ENCODE results near the gene ABHD17C.

ABHD17C gene

DNA sequence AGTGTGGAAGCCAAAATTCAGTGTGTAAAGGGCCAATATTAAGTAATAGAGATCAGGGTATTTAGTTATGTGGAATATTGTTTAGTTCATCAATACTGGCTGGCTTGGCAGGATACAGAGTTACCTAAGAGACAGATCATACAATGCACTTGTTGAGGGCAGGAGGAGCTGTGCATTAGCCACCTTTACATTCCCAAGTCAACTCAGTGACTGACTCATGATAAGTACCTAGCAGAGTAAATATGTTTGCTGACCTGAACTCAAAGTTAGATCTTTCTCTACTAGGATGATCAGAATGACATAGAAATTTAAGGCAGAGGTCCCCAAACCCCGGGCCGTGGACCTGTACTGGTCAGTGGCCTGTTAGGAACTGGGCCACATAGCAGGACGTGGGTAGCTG lies 3.5 kb upstream of the ABHD17C start:
- DNase-seq = no peak

DNA sequence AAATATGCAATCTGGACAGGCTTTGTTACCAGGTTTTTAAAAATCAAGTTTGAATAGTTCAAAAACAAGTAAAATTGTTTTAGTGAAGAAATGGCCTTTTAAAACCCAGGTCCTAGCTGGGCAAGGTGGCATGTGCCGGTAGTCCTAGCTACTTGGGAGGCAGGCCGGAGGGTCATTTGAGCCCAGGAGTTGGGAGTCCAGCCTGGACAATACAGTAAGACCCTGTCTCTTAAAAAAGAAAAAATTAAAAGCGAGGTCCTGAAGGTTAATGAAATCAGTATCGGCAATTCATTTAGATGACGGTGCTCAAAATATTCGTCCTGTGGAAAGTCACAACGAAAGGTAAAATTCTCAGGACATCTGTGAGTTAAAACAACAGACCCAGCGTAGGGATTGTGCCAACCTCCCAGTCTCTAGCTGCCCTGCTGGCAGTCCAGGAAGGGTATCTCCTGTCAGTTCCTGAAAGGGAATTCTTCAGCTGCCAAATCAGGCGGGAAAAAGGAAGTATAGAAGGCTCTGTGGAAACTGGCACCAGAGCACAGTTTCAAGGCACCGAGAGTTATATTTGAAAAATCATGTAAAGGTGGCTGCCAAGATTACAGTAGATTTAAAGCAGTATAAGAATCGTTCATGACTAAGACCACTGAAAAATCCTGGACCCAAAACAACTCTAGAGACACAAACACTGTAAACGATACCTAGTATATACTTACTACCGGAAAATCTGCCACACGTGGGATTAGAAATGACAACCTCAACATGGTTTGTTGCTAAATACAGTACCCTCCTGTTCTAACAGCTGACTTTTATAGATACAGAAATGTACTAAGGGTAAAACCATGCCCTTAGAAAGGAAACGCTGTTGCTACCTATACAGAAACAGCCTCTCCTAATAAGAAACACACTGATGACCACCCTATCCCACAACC lies 1.2 kb upstream of the ABHD17C start:
- no peak for DNase-seq

DNA sequence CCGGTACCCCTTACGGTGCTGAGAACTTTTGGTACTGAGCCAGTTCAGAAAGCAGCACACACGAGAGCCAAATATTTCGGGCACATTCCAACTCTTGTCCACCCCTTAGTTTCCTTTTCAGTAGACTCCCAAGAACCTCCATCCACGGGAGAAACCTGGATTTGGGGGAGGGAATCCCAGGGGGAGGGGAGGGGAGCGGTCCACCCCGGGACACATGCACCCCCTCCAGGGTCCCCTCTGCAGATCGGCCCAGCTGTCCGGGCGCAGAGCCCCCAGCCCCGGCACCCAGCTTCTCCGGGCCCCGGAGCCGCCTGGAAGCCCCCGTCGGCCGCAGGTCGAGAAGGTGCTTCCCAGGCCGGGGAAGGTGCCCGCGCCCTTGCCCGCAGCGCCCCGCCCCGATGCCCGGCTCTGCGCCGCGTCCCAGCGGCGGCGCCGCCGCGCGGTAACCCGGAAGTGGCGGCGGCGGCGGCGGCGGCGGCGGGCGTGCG lies 455 bp upstream of the ABHD17C start:
- DNase-seq = no peak

DNA sequence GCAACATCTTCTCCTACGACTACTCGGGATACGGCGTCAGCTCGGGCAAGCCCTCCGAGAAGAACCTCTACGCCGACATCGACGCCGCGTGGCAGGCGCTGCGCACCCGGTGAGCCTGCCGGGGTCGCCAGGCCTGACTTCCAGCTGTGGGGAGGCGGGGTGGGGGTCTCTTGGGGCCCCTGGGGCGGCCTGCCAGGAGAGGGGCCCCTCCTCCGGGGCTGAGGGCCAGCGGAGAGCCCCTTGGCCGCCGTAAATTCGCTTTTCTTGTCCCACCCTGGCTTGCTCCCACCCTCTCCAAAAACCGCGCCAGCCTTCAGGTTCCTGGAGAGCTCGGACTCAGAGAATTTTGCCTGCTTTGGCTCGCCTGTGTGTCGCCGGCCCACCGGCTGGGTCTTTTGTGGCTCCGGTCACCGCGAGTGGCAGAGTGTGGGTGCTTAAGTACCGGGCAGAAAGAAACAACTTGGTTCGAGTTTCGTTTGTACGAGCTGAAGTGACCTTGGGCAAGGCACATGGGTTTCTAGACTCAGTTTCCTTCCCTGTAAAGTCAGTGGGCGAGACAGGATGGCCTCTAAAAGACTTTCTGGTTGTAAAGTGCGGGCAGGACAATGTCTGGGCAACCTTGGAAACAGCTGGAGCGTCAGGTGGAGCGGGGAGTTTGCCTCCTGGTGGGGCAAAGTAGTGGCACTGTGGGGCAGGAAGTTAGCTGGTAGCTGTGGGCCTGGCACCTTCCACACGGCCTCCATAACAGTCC lies 976 bp downstream of the ABHD17C start:
- DNase-seq = no peak

DNA sequence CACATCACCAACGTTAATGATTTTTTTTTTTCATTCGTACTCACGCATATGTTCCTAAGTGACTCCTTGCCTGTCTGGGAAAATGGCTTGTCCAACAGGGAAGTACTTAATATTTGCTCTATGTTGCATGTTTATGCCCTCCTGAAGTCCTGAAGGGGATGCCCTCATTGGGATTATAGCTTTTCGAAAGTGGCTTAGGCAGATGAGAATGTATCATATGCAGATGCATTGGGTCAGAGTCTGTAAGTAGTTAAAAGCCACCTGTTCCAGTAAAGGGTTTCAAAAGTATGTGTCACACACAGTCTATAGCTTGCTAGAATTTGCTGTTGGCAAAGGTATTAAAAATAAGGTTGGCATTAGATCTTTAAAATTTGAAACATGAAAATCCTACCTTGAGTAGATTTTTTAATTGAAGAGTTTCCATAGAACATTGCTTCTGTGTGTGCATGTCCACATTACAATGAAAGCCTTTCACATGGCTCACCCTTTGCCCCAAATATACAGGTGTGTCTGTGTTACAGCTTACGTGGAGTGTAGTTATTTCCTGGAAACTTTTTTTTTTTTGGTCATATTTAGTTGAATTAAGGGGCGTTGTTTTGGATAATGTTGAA lies 2.1 kb downstream of the ABHD17C start:
- DNase-seq = no peak

DNA sequence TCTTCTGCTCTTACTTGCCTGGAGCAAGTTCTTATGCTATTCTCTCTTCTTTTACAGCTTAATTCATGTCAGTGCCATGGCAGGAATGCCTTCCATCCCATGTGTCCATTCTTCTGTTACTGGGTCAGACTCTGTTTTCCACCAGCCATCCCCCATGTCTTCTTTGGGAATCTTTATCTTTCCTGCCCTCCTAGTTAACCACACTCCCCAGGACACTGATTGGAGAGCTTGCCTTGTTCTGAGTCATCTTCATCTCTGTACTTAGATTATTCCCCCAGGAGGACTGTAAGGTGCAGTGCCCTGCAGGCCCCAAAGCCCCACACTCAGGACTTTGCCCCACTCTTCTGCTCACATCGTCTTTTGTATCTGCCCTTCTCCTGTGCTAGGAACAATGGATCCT lies 3.6 kb downstream of the ABHD17C start:
- no peak for DNase-seq

DNA sequence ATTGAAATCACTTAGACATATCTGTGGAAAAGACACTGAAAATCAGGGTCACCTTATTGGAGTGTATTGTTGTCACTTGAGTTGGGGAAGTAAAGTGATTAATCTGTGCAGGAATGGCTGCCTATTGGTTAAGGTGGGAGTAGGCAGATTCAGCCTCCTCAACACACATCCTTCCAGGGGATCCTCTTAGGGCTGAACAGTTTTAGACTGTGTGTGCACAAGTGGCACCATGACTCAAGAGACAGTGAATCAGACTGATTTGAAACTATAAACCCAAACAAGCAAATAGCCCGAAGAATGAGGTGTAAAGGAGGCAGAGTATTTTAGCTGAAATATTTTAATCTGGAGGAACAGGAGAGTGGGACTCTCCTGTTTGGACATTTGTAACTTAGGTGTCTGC lies 4.9 kb downstream of the ABHD17C start:
- no peak for DNase-seq

DNA sequence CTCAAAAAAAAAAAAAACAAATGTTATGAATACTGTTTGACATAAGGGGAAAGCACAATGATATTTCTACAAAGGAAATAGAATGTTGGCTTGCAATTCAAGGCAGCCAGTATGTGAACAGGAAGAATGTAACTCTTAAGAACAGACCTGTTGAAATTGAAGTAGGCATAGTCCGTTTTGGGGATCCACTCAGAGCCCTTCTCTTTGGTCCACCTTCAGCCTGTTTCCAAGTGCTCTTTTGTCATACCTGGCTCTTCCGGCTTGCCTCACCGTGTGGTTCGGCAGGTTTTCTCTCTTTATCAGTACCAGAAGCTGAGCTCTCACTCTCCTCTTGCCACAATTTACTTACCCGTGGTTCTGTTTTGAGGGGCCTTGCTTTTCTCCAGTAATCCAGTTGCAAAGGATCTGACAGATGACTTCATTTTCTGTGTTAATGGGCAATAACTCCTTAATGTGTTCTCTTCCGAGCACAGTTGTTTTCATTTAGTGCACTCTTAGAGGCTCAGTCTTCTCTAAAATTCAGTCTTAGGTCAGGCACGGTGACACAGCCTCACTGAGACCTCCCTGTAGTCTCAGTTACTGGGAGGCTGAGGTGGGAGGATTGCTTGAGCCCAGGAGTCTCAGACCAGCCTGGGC lies 6.7 kb downstream of the ABHD17C start:
- DNase-seq = no peak

DNA sequence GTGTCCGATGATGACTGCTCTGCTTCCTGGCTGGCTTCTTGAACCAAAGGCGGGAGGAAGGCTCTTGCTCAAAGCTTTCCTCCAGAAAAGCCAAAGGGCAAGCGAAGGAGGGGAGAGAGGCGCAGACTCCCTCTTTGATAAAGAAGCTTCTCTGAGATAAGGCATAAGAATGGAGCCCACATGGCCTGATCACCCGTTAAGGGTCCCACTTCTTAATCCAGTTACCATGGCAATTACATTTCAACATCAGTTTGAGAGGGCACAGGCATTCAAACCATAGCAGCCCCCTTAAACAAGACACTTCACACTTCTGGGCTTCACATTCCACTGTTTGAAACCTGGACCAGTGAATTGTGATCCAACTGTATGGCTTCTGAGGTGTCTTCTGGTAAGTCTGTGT lies 8.0 kb downstream of the ABHD17C start:
- DNase-seq = no peak

DNA sequence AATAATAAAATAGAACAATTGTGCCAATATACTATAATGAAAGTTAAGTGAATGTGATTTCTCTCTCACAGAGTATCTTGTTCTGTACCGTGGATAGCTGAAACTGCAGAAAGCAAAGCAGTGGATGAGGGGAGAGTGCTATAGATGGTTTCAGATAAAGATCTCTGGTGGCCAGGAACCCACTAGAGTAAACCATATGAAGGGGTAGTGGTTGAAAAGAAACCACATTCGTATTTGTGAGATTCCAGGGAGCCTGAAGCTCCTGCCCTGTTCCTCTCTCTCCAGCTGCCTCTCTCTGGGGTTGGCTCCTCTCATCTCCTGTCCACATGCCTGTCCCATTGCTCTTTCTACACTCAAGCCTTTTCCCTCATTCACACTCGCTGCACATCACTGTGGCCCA lies 8.9 kb downstream of the ABHD17C start:
- no peak for DNase-seq

DNA sequence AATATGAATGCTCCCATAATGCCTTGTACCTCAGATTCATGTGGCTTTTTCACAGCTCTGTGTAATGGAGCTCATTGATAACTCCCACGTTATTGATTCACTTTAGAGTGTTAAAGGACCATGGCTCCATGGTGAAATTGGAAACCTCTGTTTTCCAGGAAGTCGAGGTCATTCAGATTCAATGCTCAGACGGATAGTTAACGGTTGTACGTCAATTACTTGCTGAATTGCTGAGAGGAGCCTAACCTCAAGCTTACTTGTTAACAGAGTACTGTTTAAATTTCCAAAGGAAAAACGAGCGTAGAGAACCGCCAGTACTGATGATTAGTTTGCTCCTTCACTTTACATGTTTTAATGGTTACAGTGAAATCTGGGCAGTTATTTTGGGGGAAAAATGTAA lies 11.1 kb downstream of the ABHD17C start:
- DNase-seq = no peak

DNA sequence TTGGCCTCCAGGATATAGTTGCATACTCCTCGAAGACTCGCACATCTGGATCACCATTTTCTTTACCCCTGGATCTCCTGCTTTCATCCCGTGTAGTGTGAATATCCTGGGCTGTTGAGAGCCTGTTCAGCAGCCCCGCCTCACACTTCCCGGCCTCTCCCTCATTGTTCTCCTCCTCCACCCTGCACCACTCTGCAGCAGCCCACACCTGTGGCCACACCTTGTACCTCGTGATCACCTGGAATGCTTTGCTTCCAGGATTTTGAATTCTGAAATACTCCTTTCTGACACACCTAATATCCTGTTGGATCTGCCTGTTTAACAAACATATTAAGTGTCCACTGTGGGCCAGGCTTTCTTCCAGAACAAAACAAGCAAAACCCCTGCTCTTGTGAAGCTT lies 14.4 kb downstream of the ABHD17C start:
- peak; percentile 77 for DNase-seq

DNA sequence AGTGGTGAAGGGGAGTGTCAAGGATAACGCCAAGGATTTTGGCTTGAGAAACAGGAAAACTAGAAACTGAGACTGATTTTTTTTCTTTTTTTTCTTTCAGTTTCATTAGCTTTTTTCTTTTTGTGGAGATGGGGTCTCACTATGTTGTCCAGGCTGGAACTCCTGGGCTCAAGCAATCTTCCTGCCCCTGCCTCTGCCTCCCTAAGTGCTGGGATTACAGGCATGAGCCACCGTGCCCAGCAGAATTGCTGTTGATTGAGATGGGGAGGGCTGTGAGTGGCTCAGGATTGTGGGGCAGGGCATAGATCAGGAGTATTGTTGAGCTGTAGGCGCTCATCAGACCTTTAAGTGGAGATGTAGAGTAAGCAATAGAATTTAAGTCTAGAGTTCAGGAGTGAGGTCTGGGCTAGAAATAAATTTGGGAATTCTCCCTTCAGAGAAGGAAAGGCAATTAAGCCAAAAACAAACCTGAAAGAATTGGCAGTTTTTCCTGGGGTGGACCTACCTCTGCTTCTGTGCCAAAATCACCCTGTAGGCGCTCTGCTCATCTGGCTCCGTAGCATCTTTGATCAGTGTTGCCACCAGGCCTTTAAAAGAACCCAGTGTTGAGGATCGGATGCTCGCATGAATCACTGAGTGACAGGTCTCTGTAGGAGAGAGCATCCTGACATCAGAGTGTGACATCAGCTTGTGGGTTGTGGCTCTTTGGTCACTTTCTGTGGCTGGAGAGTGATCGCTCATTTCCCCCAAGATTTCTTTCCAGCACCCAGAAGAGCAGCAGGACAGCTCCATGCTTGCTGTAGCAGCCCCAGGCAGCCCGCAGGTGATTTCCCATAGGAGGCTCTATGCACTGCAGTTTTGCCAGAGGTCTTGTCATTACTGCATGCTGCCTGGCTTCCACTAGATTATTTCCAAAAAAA lies 15.8 kb downstream of the ABHD17C start:
- DNase-seq = no peak

DNA sequence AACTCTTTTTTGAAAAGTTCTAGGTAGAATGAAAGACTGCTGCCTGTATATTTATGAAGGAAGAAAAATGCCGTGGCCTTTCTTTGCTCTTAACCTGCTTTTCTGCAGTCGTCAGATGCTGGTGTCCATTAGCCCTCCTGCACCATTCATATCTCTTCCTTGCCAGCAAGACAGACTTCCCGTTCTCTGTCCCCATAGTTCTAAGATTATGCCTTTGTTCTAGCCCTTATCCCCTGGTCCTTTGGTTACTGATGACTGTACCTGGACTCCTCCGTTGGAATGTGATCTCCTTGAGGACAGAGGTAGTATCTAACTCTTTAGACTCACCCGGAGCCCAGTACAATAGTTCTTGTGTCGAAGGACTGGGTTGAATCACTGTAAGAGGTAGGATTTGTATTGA lies 16.8 kb downstream of the ABHD17C start:
- no peak for DNase-seq

DNA sequence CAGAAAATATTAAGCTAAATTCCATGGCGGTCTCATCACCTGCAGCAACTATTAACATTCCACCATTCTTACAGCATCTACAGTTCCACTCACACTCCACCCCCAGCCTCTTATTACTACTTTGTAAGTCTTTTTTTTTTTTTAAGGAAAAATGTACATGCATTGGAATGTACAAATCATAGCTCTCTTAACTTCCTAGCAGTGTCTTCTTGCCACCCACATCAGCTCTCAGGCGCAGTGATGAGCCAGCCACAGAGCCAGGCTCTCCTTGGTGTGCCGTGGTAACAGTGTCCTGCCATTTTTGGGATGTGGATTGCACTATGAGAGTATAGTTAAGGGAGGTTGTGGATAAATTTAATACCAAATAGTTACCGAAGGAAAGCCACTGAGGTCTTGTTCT lies 17.8 kb downstream of the ABHD17C start:
- no peak for DNase-seq

DNA sequence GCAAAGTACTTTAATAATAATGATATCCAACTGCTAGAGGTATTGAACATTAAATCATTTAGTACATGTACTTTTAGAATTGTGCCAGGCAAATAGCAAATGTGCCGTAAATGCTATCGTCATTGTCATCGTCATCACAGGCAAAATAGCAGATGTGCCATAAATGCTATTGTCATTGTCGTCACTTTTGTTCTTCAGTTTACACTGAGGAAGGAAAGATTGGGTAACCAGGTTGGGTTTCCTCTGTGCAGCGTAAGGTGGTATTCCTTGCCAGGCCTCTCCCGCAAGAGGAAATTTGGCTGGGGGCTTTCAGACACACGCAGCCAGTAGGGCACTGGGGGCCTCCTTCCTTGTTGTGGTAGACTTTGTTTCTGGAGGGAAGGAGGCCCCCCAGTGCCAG lies 26.4 kb downstream of the ABHD17C start:
- DNase-seq = no peak

DNA sequence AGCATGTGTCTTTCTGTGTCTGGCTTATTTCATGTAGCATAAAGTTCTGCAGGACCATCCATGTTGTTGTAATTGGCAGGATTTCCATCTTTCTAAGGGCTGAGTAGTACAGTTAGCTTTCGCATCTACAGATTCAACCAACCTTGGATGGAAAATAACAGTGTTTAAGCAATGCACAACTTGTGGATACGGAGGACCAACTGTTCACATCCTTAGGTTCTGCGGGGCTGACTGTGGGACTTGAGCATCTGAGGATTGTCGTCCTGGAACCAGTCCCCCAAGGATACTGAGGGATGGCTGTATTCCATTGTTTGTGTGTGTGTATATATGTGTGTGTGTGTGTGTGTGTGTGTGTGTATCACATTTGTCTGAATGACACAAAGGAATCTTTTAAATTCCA lies 27.7 kb downstream of the ABHD17C start:
- DNase-seq = no peak

DNA sequence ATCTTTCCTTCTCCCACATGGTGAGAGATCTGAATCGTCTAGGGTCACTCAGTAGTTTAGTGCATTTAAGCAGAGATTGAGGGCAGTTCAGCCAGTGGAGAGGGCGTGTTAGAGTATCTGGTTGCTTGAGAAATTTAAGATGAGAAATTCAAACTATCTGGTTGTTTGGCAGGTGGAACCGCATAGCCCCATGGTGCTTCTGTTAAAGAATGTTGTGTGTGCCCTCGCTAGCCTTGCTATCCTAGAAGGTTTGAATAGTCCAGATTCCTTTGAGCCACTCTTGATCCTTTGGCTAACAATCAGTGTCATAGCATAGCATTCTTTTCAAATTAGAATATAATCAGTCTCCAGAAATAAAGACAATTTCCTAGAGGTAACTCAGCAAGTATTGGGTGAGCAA lies 32.1 kb downstream of the ABHD17C start:
- DNase-seq = no peak

DNA sequence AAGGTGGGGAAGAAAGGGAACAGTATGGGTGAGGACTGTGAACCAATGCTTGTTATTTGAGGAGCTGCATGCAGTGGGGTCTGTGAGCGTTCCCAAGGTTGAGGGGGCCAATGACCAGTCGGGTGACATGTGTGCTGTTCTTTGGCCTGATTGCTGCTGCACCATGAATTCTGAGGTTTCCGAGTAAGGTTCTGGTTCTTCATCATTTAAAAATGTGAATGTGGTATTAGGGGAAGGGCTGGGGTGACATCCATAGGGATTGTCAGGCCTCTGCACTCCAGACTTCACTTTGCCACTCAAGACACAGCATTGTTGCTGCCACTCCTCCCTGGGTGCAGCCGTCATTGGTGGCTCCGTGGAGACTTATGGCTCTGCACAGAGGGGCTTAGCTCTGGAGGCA lies 32.5 kb downstream of the ABHD17C start:
- no peak for DNase-seq

DNA sequence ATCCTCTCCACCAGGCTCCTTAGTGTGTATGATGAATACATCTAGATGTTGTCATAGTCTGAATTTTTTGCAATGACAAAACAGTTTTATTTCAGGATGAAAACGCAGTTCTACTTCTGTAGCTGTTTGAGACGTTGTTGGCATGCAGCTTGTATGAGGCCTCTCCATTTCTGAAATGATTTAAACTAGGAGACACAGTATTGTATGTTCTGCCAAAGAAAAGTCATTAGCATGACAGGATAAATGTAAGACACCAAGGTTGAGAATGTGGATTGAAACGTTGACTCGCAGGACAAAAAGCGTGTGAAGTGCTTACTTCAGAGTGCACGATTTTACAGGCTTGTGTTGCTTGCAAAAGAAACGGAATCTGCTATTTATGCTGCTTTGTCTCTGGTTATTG lies 35.3 kb downstream of the ABHD17C start:
- no peak for DNase-seq

DNA sequence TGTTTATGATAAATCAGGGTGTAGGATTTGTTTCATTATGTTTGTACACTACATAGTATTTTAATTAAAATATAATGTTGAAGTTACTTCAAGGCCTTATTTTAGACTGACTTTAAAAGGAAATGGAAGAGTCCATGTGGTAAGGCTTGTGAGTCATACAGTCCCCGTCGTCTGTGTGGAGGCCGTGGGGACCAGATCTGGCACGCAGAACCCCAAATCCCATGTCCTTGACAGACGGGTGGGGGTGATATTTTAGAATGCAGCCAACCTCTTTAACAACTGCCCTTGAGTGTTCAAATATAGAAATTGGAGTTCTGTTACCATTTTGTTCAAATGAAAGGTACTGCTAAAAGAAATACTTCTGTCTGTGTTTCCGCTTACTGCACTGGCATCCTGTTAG lies 35.8 kb downstream of the ABHD17C start:
- no peak for DNase-seq

DNA sequence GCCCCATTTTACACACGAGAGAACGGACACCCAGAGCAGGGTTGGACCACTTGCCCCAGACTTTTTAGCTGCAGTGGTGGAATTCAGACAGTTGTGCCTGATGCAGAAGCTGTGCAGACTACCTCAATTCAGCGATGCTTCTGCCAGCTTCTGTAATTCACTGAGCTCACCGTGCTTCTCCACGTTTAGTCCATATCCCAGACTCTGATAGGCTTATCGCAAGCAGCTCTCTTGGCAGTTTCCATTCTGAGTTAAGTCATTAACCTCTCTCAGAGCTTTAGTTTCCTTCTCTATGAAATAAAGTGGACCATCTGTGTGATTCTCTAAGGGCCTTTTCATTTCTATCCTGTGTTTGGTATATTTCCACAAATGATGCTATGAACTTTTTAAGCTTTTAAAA lies 37.1 kb downstream of the ABHD17C start:
- no peak for DNase-seq

All from NCI-H2029 (cell line).